IMR-90 (cell line): Measurements from ENCODE around the gene LIN37. TPM values are rescaled to one million over a fixed set of nuclear protein-coding genes. Genes with fewer than 3 reads are reported as not detected.

ENCODE experiments used
- ATAC-seq: fragments of 200-7000 bp; cut with Tn5 transposase; 2 replicates; pipeline ENCODE4 v1.9.1; 2020; ENCODE audit warnings: low read depth, mild to moderate bottlenecking, moderate library complexity
- BruUV-seq: library from RNA; stranded (reverse); fragments of 400-500 nt; replicated peaks from 2 replicates; lab custom pipeline; 2021; lab: Mats Ljungman, UMichigan
- CTCF ChIA-PET: fragments of 300-600 bp; formaldehyde crosslinking; extraction: SDS; loops from one replicate; lab custom pipeline; 2021; ENCODE audit warnings: antibody characterized with exemption; lab: Yijun Ruan, JAX
- POLR2A ChIA-PET: fragments of 300-600 bp; sonication (Branson Sonifier 250); formaldehyde crosslinking; loops from one replicate; lab custom pipeline; 2022; ENCODE audit warnings: antibody characterized with exemption; ENCODE audit not compliant: unreplicated experiment; lab: Charles Lee
- DNase-seq: peaks from one replicate; pipeline ENCODE4 v3.0.0; 2013
- H2AFZ ChIP-seq: replicated peaks from 2 replicates; pipeline ENCODE3; 2013; ENCODE audit warnings: low read length, mild to moderate bottlenecking; ENCODE audit not compliant: poor library complexity
- H2AK5ac ChIP-seq: 2 replicates; pipeline ENCODE4 v1.6.1; 2013; ENCODE audit warnings: low read depth, low read length, inconsistent platforms
- H2AK9ac ChIP-seq: replicated peaks from 2 replicates; pipeline ENCODE3; 2013; ENCODE audit warnings: mild to moderate bottlenecking, low read depth, low read length, moderate library complexity; ENCODE audit not compliant: poor library complexity
- H2BK120ac ChIP-seq: 2 replicates; pipeline ENCODE4 v1.6.1; 2013; ENCODE audit warnings: low read depth, low read length, inconsistent platforms
- H2BK15ac ChIP-seq: 3 replicates; pipeline ENCODE4 v1.6.1; 2013; ENCODE audit warnings: low read depth, low read length, inconsistent platforms
- H2BK20ac ChIP-seq: 2 replicates; pipeline ENCODE4 v1.6.1; 2013; ENCODE audit warnings: low read depth, mild to moderate bottlenecking, inconsistent platforms, low read length, moderate library complexity
- H2BK5ac ChIP-seq: 2 replicates; pipeline ENCODE4 v1.6.1; 2013; ENCODE audit warnings: mild to moderate bottlenecking, low read depth, low read length, inconsistent platforms; ENCODE audit not compliant: poor library complexity, severe bottlenecking
- H3K14ac ChIP-seq: replicated peaks from 2 replicates; pipeline ENCODE4 v1.6.1; 2013; ENCODE audit warnings: low read depth, low read length, inconsistent platforms
- H3K18ac ChIP-seq: 2 replicates; pipeline ENCODE4 v1.6.1; 2013; ENCODE audit warnings: low read depth, low read length, control low read depth
- H3K23ac ChIP-seq: 2 replicates; pipeline ENCODE4 v1.6.1; 2013; ENCODE audit warnings: low read depth, low read length, inconsistent platforms
- H3K27ac ChIP-seq: 2 replicates; pipeline ENCODE4 v1.5.1; 2013; ENCODE audit warnings: mild to moderate bottlenecking, control low read depth, low read length; ENCODE audit not compliant: insufficient read depth
- H3K27me3 ChIP-seq: 2 replicates; pipeline ENCODE4 v1.6.1; 2013; ENCODE audit warnings: low read length; ENCODE audit not compliant: control insufficient read depth, insufficient read depth
- H3K36me3 ChIP-seq: 2 replicates; pipeline ENCODE4 v1.6.1; 2013; ENCODE audit warnings: low read length, mixed read lengths; ENCODE audit not compliant: control insufficient read depth, insufficient read depth
- H3K4ac ChIP-seq: 2 replicates; pipeline ENCODE4 v1.6.1; 2013; ENCODE audit warnings: low read depth, low read length, inconsistent platforms
- H3K4me1 ChIP-seq: 2 replicates; pipeline ENCODE4 v1.6.1; 2013; ENCODE audit warnings: low read length, mixed read lengths; ENCODE audit not compliant: control insufficient read depth, insufficient read depth
- H3K4me2 ChIP-seq: 2 replicates; pipeline ENCODE4 v1.6.1; 2013; ENCODE audit warnings: low read depth, mild to moderate bottlenecking, control low read depth, low read length, moderate library complexity
- H3K4me3 ChIP-seq: 2 replicates; pipeline ENCODE4 v1.5.1; 2013; ENCODE audit warnings: low read depth, mild to moderate bottlenecking, control low read depth, low read length, moderate library complexity; ENCODE audit not compliant: insufficient read depth
- H3K56ac ChIP-seq: 2 replicates; pipeline ENCODE4 v1.6.1; 2013; ENCODE audit warnings: low read length, inconsistent platforms; ENCODE audit not compliant: insufficient read depth; ENCODE audit errors: extremely low read depth
- H3K79me1 ChIP-seq, 2 experiments: 2 replicates each; pipeline ENCODE4 v1.6.1; 2013; ENCODE audit warnings: low read length in 2 of 2, inconsistent platforms in 1 of 2, low read depth in 1 of 2
- H3K9ac ChIP-seq: 2 replicates; pipeline ENCODE4 v1.6.1; 2013; ENCODE audit warnings: low read depth, low read length, control low read depth
- H3K9me1 ChIP-seq: 2 replicates; pipeline ENCODE4 v1.6.1; 2013; ENCODE audit warnings: low read length, inconsistent platforms; ENCODE audit not compliant: insufficient read depth
- H3K9me3 ChIP-seq: 2 replicates; pipeline ENCODE4 v1.6.1; 2013; ENCODE audit warnings: low read length; ENCODE audit not compliant: control insufficient read depth, insufficient read depth
- H4K20me1 ChIP-seq: 2 replicates; pipeline ENCODE4 v1.6.1; 2013; ENCODE audit warnings: low read length, inconsistent platforms; ENCODE audit not compliant: insufficient read depth
- H4K5ac ChIP-seq: 2 replicates; pipeline ENCODE4 v1.6.1; 2013; ENCODE audit warnings: mild to moderate bottlenecking, low read depth, low read length, control low read depth
- H4K8ac ChIP-seq, 2 experiments: 2 replicates each; pipeline ENCODE4 v1.6.1; 2013; ENCODE audit warnings: low read depth in 2 of 2, low read length in 2 of 2, control low read depth in 1 of 2, inconsistent platforms in 1 of 2
- H4K91ac ChIP-seq: 2 replicates; pipeline ENCODE4 v1.6.1; 2013; ENCODE audit warnings: low read depth, low read length, inconsistent platforms; ENCODE audit not compliant: insufficient read depth
- BHLHE40 ChIP-seq: fragments of 150-350 bp; IDR thresholded peaks from 2 replicates; pipeline ENCODE4 v1.6.1; 2016; ENCODE audit warnings: mild to moderate bottlenecking, low read depth, low read length
- CEBPB ChIP-seq: IDR thresholded peaks from 2 replicates; pipeline ENCODE4 v1.6.1; 2012; ENCODE audit warnings: low read depth, low read length, improper control_type of control experiment
- MAFK ChIP-seq: IDR thresholded peaks from 2 replicates; pipeline ENCODE4 v1.6.1; 2012; ENCODE audit warnings: low read depth, low read length, improper control_type of control experiment
- MAZ ChIP-seq: IDR thresholded peaks from 2 replicates; pipeline ENCODE4 v1.6.1; 2012; ENCODE audit warnings: low read depth, mild to moderate bottlenecking, low read length, improper control_type of control experiment, moderate library complexity, borderline replicate concordance
- MXI1 ChIP-seq: IDR thresholded peaks from 2 replicates; pipeline ENCODE4 v1.6.1; 2012; ENCODE audit warnings: low read depth, mild to moderate bottlenecking, low read length, moderate library complexity, borderline replicate concordance
- POLR2A ChIP-seq: IDR thresholded peaks from 2 replicates; pipeline ENCODE4 v1.6.1; 2012; ENCODE audit warnings: mild to moderate bottlenecking, low read depth, low read length
- RAD21 ChIP-seq: IDR thresholded peaks from 2 replicates; pipeline ENCODE4 v1.6.1; 2012; ENCODE audit warnings: low read length, improper control_type of control experiment
- RCOR1 ChIP-seq: IDR thresholded peaks from 2 replicates; pipeline ENCODE4 v1.6.1; 2012; ENCODE audit warnings: mild to moderate bottlenecking, low read length, improper control_type of control experiment; ENCODE audit not compliant: insufficient replicate concordance
- RFX5 ChIP-seq: IDR thresholded peaks from 2 replicates; pipeline ENCODE4 v1.8.0; 2012; ENCODE audit warnings: low read depth, mild to moderate bottlenecking, low read length, moderate library complexity
- SMC3 ChIP-seq: fragments of 150-350 bp; IDR thresholded peaks from 2 replicates; pipeline ENCODE4 v1.6.1; 2016; ENCODE audit warnings: low read depth, mild to moderate bottlenecking, antibody characterized with exemption, low read length, moderate library complexity
- WGBS, 2 experiments: methylation state at CpG; one replicate each; pipeline versions ENCODE4 v1.1.5 to v1.1.7; 2013; ENCODE audit warnings: missing lambda C conversion rate in 2 of 2; ENCODE audit not compliant: insufficient read length in 1 of 2; ENCODE audit errors: extremely low coverage in 2 of 2; 5-methylcytosine and 5-hydroxymethylcytosine counted together
- dilution Hi-C: fragments of 300-500 bp; cut with HindIII; formaldehyde crosslinking; loops from one replicate; pipeline ENCODE4 v1.14.3; 2018; ENCODE audit warnings: low sequenced_read_pairs; ENCODE audit not compliant: unreplicated experiment
- in situ Hi-C: fragments of 300-500 bp; cut with MboI; formaldehyde crosslinking; loops from 3 replicates; pipeline ENCODE4 v1.14.3; 2019; ENCODE audit warnings: low sequenced_read_pairs, inconsistent platforms, mixed read lengths
- intact Hi-C: fragments of 100-400 bp; cut with micrococcal nuclease; formaldehyde crosslinking; loops from 2 replicates; pipeline ENCODE4 v1.10.0; 2022
- polyA plus RNA-seq, 3 experiments: library from polyadenylated mRNA; depleted of rRNA; stranded (reverse); fragments of >200 nt; gene quantifications; 2 replicates each; pipeline ENCODE4 v1.2.3, GENCODE V29; 2012; ENCODE audit warnings: low replicate concordance in 1 of 3
- total RNA-seq: library from RNA; depleted of rRNA; stranded (reverse); fragments of >200 nt; gene quantifications from 2 replicates; pipeline ENCODE4 v1.2.3, GENCODE V29; 2012
- TF ChIP-seq, protein P1 (sequence below): conservative IDR thresholded peaks from 2 replicates; pipeline ENCODE4 v1.5.1; 2012; ENCODE audit warnings: mild to moderate bottlenecking, low read depth, low read length, improper control_type of control experiment
- TF ChIP-seq, protein P2 (sequence below): fragments of 150-350 bp; IDR thresholded peaks from 2 replicates; pipeline ENCODE4 v1.6.1; 2016; ENCODE audit warnings: low read depth, mild to moderate bottlenecking, low read length, moderate library complexity, borderline replicate concordance

LIN37 gene
- total and polyA plus RNA-seq, 2 of the 4 experiments (the other 2 are of a cell fraction) = 12.7 to 23.1 TPM

DNA sequence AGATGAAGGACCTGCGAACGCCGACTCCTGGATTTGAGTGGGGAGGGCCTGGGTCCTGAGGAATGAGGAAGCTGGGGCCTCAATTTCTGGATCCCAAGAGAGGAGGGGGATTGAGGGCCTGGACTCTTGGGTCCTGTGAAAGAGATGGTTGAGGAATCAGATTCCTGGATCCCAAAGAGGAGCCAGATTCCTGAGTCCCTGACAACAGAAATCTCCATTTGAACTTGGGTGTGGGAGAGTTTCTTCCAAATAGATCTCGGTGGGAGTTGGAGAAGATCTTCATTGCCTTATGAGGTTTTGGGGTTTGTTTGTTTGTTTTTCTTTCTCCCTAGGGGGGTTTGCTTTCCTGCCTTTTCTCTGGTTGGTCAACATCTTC, 2.3 kb upstream of the LIN37 start:
- Histone ChIP-seq H2BK5ac (no peak overlapping the region), H3K9ac (peak overlapping the region; percentile 85), H3K79me1 (peaks cover 5 to 50% of the 10 kb centered on the region in 2 experiments; a peak in 3 of 4 replicates), H3K9me1 (peaks cover 7% of the 10 kb centered on the region; the same call in 1 of the 2 replicates), H2AK5ac (peak overlapping the region; percentile 78), H2BK20ac (no peak overlapping the region), H3K27me3 (no peaks in the 10 kb centered on the region), H3K4me3 (peak overlapping the region; percentile 56), H2AK9ac (peak overlapping the region; percentile 98), H4K91ac (no peak overlapping the region), H4K5ac (no peak overlapping the region), H3K23ac (no peak overlapping the region), H2BK120ac (no peak overlapping the region), H3K18ac (no peak overlapping the region), H3K27ac (peak overlapping the region; percentile 69), H3K36me3 (no peaks in the 10 kb centered on the region), H3K4me1 (peaks cover 3% of the 10 kb centered on the region; the same call in 1 of the 2 replicates), H3K9me3 (no peaks in the 10 kb centered on the region), H2BK15ac (no peak overlapping the region), H4K8ac (peak overlapping the region in 1 of 2 experiments; percentile 87; a peak in 1 of 4 replicates), H2AFZ (peak overlapping the region; percentile 86), H3K4ac (peak overlapping the region; percentile 82; the same call in 1 of the 2 replicates), H3K14ac (no peak overlapping the region; the same call in 1 of the 2 replicates), H3K56ac (peak overlapping the region; percentile 81; the same call in 1 of the 2 replicates), H3K4me2 (peak overlapping the region; percentile 81), H4K20me1 (no peaks in the 10 kb centered on the region)
- no peak for ATAC-seq
- DNase-seq = no peak
- TF ChIP-seq BHLHE40 = no peak
- no peak for TF ChIP-seq POLR2A
- no peak for TF ChIP-seq RCOR1
- TF ChIP-seq MAFK = no peak
- TF ChIP-seq, protein P1, sequence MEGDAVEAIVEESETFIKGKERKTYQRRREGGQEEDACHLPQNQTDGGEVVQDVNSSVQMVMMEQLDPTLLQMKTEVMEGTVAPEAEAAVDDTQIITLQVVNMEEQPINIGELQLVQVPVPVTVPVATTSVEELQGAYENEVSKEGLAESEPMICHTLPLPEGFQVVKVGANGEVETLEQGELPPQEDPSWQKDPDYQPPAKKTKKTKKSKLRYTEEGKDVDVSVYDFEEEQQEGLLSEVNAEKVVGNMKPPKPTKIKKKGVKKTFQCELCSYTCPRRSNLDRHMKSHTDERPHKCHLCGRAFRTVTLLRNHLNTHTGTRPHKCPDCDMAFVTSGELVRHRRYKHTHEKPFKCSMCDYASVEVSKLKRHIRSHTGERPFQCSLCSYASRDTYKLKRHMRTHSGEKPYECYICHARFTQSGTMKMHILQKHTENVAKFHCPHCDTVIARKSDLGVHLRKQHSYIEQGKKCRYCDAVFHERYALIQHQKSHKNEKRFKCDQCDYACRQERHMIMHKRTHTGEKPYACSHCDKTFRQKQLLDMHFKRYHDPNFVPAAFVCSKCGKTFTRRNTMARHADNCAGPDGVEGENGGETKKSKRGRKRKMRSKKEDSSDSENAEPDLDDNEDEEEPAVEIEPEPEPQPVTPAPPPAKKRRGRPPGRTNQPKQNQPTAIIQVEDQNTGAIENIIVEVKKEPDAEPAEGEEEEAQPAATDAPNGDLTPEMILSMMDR = no peak
- TF ChIP-seq, protein P2, sequence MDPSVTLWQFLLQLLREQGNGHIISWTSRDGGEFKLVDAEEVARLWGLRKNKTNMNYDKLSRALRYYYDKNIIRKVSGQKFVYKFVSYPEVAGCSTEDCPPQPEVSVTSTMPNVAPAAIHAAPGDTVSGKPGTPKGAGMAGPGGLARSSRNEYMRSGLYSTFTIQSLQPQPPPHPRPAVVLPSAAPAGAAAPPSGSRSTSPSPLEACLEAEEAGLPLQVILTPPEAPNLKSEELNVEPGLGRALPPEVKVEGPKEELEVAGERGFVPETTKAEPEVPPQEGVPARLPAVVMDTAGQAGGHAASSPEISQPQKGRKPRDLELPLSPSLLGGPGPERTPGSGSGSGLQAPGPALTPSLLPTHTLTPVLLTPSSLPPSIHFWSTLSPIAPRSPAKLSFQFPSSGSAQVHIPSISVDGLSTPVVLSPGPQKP = no peak
- TF ChIP-seq RFX5 = no peak
- TF ChIP-seq CEBPB = no peak
- TF ChIP-seq MXI1 = no peak
- no peak for TF ChIP-seq SMC3
- TF ChIP-seq RAD21 = no peak
- no peak for TF ChIP-seq MAZ
- dilution Hi-C loops (no loop called here), intact Hi-C loops (no loop called here), in situ Hi-C loops (no loop called here)
- POLR2A ChIA-PET = interaction anchor here (0.6 kb wide), 1 partner anchor 42 kb away, joined by 11 read pairs; no protein-coding TSS in a partner anchor
- 0% methylated on average over 2 of the region's 4 CpGs; no CpG with 5 or more reads in 1 of the 2 experiments for WGBS, 2 experiments
- no TSS peak for BruUV-seq
- CTCF ChIA-PET = interaction anchor here (1.4 kb wide), 1 partner anchor 185 kb away, joined by 3 read pairs; no protein-coding TSS in a partner anchor
